Measurements from ENCODE around the gene NELFCD. TPM values are rescaled to one million over a fixed set of nuclear protein-coding genes. Genes with fewer than 3 reads are reported as not detected.

NELFCD gene
- total RNA-seq, 1 experiment from 2014 or later: 144 TPM

DNA sequence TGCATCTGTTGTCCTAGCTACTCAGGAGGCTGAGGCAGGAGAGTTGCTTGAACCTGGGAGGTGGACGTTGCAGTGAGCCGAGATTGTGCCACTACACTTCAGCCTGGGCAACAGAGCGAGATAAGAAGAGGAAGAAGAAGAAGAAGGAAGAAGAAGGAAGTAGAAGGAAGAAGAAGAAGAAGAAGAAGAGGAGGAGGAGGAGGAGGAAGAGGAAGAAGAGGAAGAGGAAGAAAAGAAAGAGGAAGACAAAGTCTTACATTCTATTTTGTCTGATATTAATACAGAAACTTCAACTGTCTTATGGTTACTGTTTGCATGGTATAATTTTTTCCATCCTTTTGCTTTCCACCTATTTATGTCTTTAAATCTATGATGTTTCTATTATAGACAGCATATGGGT lies 7.2 kb upstream of the NELFCD start:
- H3K27me3 ChIP-seq (ENCODE audit: low read length): peaks cover 32% of the 10 kb centered on the region
- no peaks in the 10 kb centered on the region for H3K9me2 ChIP-seq (replicated peaks; ENCODE audit: low read length)
- ATAC-seq: no peak
- BruUV-seq (replicated peaks): no TSS peak
- no peaks in the 10 kb centered on the region for H4K20me1 ChIP-seq (ENCODE audit: low read length)
- no peak overlapping the region for H3K4me3 ChIP-seq (ENCODE audit: low read length)
- no peak overlapping the region for H3K9ac ChIP-seq (ENCODE audit: low read length)
- DNase-seq: no peak
- POLR2A ChIA-PET (ENCODE audit: unreplicated experiment): no interaction called here
- H3K36me3 ChIP-seq (ENCODE audit: low read depth, low read length): no peaks in the 10 kb centered on the region
- H3K4me2 ChIP-seq (ENCODE audit: low read length): no peak overlapping the region
- no peaks in the 10 kb centered on the region for H3K4me1 ChIP-seq (ENCODE audit: insufficient read depth, low read length)
- H3K27ac ChIP-seq (ENCODE audit: low read length): no peak overlapping the region
- CTCF ChIA-PET: no interaction called here
- no peak for TF ChIP-seq EZH2phosphoT487 (IDR thresholded peaks at IDR 0.05; ENCODE audit: borderline replicate concordance, low read length)
- TF ChIP-seq CTCF (conservative IDR thresholded peaks at IDR 0.05; ENCODE audit: low read depth, low read length): no peak
- no peak for TF ChIP-seq EZH2 (IDR thresholded peaks at IDR 0.05; ENCODE audit: low read length, unreplicated experiment)
- H2AFZ ChIP-seq (ENCODE audit: low read length): no peak overlapping the region
- no peaks in the 10 kb centered on the region for H3K79me2 ChIP-seq (ENCODE audit: low read length)
- intact Hi-C loops (cut with micrococcal nuclease): no loop called here
- no peaks in the 10 kb centered on the region for H3F3A ChIP-seq (ENCODE audit: low read length, unreplicated experiment)
- peaks cover 12% of the 10 kb centered on the region for H3K9me3 ChIP-seq (ENCODE audit: low read length)

GRCh38 chr20:58975353-58975752 lies 5.7 kb upstream of the NELFCD start:
- no peak overlapping the region for H3K9ac ChIP-seq (ENCODE audit: low read length)
- intact Hi-C loops (cut with micrococcal nuclease): no loop called here
- H3K9me2 ChIP-seq (replicated peaks; ENCODE audit: low read length): no peaks in the 10 kb centered on the region
- POLR2A ChIA-PET (ENCODE audit: unreplicated experiment): no interaction called here
- H3K4me3 ChIP-seq (ENCODE audit: low read length): no peak overlapping the region
- H3F3A ChIP-seq (ENCODE audit: low read length, unreplicated experiment): no peaks in the 10 kb centered on the region
- no peaks in the 10 kb centered on the region for H3K79me2 ChIP-seq (ENCODE audit: low read length)
- no peaks in the 10 kb centered on the region for H3K36me3 ChIP-seq (ENCODE audit: low read depth, low read length)
- H2AFZ ChIP-seq (ENCODE audit: low read length): no peak overlapping the region
- TF ChIP-seq EZH2 (IDR thresholded peaks at IDR 0.05; ENCODE audit: low read length, unreplicated experiment) (no peak), CTCF (conservative IDR thresholded peaks at IDR 0.05; ENCODE audit: low read depth, low read length) (no peak), EZH2phosphoT487 (IDR thresholded peaks at IDR 0.05; ENCODE audit: borderline replicate concordance, low read length) (no peak)
- H3K9me3 ChIP-seq (ENCODE audit: low read length): peaks cover 5% of the 10 kb centered on the region; the same call in 1 of the 2 replicates
- CTCF ChIA-PET: interaction anchor here (1.0 kb wide), 1 partner anchor 101 kb away, joined by 3 read pairs; no protein-coding TSS in a partner anchor
- H3K4me1 ChIP-seq (ENCODE audit: insufficient read depth, low read length): no peaks in the 10 kb centered on the region
- ATAC-seq (no peak), DNase-seq (no peak)
- BruUV-seq (replicated peaks): no TSS peak
- H4K20me1 ChIP-seq (ENCODE audit: low read length): no peaks in the 10 kb centered on the region
- H3K4me2 ChIP-seq (ENCODE audit: low read length): no peak overlapping the region
- peaks cover 17% of the 10 kb centered on the region for H3K27me3 ChIP-seq (ENCODE audit: low read length)
- no peak overlapping the region for H3K27ac ChIP-seq (ENCODE audit: low read length)

- intact Hi-C loops (cut with micrococcal nuclease): no loop called here
- Histone ChIP-seq H3K79me2 (ENCODE audit: low read length) (no peaks in the 10 kb centered on the region), H4K20me1 (ENCODE audit: low read length) (no peaks in the 10 kb centered on the region), H3K9me2 (replicated peaks; ENCODE audit: low read length) (no peaks in the 10 kb centered on the region), H2AFZ (ENCODE audit: low read length) (no peak overlapping the region), H3F3A (ENCODE audit: low read length, unreplicated experiment) (no peaks in the 10 kb centered on the region), H3K9me3 (ENCODE audit: low read length) (peaks cover 5% of the 10 kb centered on the region; the same call in 1 of the 2 replicates), H3K9ac (ENCODE audit: low read length) (no peak overlapping the region), H3K4me3 (ENCODE audit: low read length) (no peak overlapping the region), H3K4me1 (ENCODE audit: insufficient read depth, low read length) (no peaks in the 10 kb centered on the region), H3K36me3 (ENCODE audit: low read depth, low read length) (no peaks in the 10 kb centered on the region), H3K27me3 (ENCODE audit: low read length) (peaks cover 8% of the 10 kb centered on the region; the same call in 1 of the 2 replicates), H3K27ac (ENCODE audit: low read length) (no peak overlapping the region), H3K4me2 (ENCODE audit: low read length) (no peak overlapping the region)
- POLR2A ChIA-PET (ENCODE audit: unreplicated experiment): interaction anchor here (0.5 to 0.6 kb wide), 2 partner anchors 18 to 331 kb away, joined by 3 to 4 read pairs; no protein-coding TSS in a partner anchor
- ATAC-seq (no peak), DNase-seq (no peak)
- BruUV-seq (replicated peaks): no TSS peak
- CTCF ChIA-PET: interaction anchor here (1.0 kb wide), 1 partner anchor 102 kb away, joined by 3 read pairs; no protein-coding TSS in a partner anchor
- no peak for TF ChIP-seq EZH2 (IDR thresholded peaks at IDR 0.05; ENCODE audit: low read length, unreplicated experiment)
- TF ChIP-seq CTCF (conservative IDR thresholded peaks at IDR 0.05; ENCODE audit: low read depth, low read length): no peak
- TF ChIP-seq EZH2phosphoT487 (IDR thresholded peaks at IDR 0.05; ENCODE audit: borderline replicate concordance, low read length): no peak
Measured at GRCh38 chr20:58976061-58976730, 4.9 kb upstream of the NELFCD start.

Data from PC-3 (cell line).